ENCODE results near the gene USP37. TPM values are rescaled to one million over a fixed set of nuclear protein-coding genes. Genes with fewer than 3 reads are reported as not detected.
A peak's percentile ranks its signal among the peaks of the same experiment; 100 is the strongest.

The USP37 gene
- total RNA-seq, 3 donors from 2014 or later: 11.5 to 14.3 (median 11.6) TPM

DNA sequence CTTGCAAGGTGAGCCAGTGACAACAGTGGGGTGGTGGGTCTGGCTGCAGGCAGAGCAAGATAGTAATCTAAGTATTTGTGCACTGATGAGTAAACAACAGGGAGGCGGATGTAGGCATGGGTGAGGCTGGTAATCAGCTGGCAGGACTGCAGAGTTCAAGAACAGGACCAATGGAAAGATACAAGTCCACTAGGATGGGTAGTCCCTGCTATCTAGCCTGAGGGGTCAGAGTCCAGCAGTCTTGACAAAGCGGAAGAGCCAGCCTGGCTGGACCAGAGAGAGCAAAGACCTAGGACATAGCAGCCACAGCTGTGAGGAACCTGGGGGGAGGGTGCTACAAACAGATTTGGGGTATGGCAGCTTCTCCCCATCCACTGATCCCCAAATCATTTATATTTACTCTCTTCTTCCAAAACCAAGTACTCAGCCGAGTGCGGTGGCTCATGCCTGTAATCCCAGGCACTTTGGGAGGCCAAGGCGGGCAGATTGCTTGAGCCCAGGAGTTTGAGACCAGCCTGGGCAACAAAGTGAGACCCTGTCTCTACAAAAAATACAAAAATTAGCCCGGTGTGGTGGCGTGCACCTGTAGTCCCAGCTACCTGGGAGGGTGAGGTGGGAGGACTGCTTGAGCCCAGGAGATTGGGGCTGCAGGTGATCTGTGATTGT lies 123.3 kb downstream of the USP37 start:
- Histone ChIP-seq H3K4me1 (ENCODE audit: low read depth) (peaks cover 23% of the 10 kb centered on the region), H3K36me3 (ENCODE audit: low read depth) (no peaks in the 10 kb centered on the region), H3K9me3 (no peaks in the 10 kb centered on the region), H3K4me3 (no peak overlapping the region)
- ATAC-seq: peak; percentile 96
- DNase-seq: peak in 2 of 3 donors; percentile 64 to 79
- TF ChIP-seq, protein P1, sequence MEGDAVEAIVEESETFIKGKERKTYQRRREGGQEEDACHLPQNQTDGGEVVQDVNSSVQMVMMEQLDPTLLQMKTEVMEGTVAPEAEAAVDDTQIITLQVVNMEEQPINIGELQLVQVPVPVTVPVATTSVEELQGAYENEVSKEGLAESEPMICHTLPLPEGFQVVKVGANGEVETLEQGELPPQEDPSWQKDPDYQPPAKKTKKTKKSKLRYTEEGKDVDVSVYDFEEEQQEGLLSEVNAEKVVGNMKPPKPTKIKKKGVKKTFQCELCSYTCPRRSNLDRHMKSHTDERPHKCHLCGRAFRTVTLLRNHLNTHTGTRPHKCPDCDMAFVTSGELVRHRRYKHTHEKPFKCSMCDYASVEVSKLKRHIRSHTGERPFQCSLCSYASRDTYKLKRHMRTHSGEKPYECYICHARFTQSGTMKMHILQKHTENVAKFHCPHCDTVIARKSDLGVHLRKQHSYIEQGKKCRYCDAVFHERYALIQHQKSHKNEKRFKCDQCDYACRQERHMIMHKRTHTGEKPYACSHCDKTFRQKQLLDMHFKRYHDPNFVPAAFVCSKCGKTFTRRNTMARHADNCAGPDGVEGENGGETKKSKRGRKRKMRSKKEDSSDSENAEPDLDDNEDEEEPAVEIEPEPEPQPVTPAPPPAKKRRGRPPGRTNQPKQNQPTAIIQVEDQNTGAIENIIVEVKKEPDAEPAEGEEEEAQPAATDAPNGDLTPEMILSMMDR (IDR thresholded peaks at IDR 0.05): no peak
- intact Hi-C loops (cut with DNase I, micrococcal nuclease): no loop called here

GRCh38 chr2:218438596-218438995 lies 129.6 kb downstream of the USP37 start:
- ATAC-seq: peak; percentile 28
- no peaks in the 10 kb centered on the region for H3K4me1 ChIP-seq (ENCODE audit: low read depth)
- peaks cover 9% of the 10 kb centered on the region for H3K36me3 ChIP-seq (ENCODE audit: low read depth)
- TF ChIP-seq, protein P1 (IDR thresholded peaks at IDR 0.05): no peak
- intact Hi-C loops (cut with DNase I, micrococcal nuclease): no loop called here
- no peak overlapping the region for H3K4me3 ChIP-seq
- DNase-seq: peak in 2 of 3 donors; percentile 37 to 41
- no peaks in the 10 kb centered on the region for H3K9me3 ChIP-seq

GRCh38 chr2:218437969-218438368 lies 130.2 kb downstream of the USP37 start:
- Histone ChIP-seq H3K9me3 (no peaks in the 10 kb centered on the region), H3K36me3 (ENCODE audit: low read depth) (peaks cover 9% of the 10 kb centered on the region), H3K4me1 (ENCODE audit: low read depth) (no peaks in the 10 kb centered on the region), H3K4me3 (no peak overlapping the region)
- ATAC-seq (no peak), DNase-seq (peak in 1 of 3 donors; percentile 8)
- intact Hi-C loops (cut with DNase I, micrococcal nuclease): no loop called here
- TF ChIP-seq, protein P1 (IDR thresholded peaks at IDR 0.05): no peak

DNA sequence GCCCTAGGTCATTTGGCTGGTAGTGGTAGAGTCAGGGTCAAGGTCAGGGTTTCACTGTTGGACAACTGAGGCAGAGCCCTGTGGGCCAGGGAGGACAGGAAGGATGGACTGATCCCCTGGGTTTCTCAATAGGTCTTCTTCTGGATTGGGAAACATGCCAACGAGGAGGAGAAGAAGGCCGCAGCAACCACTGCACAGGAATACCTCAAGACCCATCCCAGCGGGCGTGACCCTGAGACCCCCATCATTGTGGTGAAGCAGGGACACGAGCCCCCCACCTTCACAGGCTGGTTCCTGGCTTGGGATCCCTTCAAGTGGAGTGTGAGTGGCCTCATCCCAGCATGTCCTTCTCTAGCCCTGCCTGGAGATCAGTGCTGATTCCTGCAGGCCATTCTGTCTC lies 131.2 kb downstream of the USP37 start:
- Histone ChIP-seq H3K9me3 (no peaks in the 10 kb centered on the region), H3K36me3 (ENCODE audit: low read depth) (peaks cover 9% of the 10 kb centered on the region), H3K4me1 (ENCODE audit: low read depth) (no peaks in the 10 kb centered on the region), H3K4me3 (no peak overlapping the region)
- intact Hi-C loops (cut with DNase I, micrococcal nuclease): no loop called here
- ATAC-seq: no peak
- TF ChIP-seq, protein P1 (IDR thresholded peaks at IDR 0.05): no peak
- peak in 1 of 3 donors; percentile 9 for DNase-seq

DNA sequence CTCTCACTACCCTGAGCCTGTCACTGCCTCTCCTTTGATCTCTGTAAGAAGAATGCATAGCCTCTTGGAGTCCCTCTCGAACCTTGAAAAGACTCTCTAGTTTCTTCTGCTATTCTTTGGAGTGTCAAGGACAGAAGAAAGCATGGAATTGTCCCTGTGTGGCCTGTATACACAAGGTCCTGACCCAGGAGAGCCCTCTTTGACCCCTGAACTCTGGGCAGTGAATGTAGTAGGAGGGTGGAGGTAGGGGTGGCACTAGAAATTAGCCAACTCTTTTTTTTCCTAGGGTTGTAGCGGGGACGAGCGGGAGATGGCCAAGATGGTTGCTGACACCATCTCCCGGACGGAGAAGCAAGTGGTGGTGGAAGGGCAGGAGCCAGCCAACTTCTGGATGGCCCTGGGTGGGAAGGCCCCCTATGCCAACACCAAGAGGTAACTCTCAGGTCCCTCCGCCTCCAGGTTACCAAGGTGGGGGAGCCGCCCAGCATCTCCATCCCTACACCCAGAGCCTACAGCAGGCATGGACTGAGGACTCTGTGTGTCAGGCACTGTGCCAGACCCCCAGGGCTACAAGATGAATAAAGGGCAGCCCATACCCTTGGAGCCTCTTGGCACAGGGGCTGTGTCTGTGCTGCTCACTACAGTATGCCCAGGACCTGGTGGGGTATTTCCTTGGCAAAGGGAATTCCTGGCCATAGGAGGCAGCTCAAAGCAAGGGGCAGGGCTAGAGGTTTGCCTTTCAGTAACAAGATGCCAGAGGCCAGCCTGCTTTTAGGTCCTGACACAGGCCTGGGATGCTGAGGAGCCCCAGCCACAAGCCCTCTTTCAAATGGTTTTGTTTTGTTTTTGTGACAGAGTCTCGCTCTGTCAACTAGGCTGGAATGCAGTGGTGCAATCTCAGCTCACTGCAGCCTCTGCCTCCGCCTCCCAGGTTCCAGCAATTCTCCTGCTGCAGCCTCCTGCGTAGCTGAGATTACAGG lies 132.9 kb downstream of the USP37 start:
- no peaks in the 10 kb centered on the region for H3K9me3 ChIP-seq
- intact Hi-C loops (cut with DNase I, micrococcal nuclease): no loop called here
- peaks cover 9% of the 10 kb centered on the region for H3K36me3 ChIP-seq (ENCODE audit: low read depth)
- DNase-seq (peak in 1 of 3 donors; percentile 15), ATAC-seq (no peak)
- no peak overlapping the region for H3K4me3 ChIP-seq
- TF ChIP-seq, protein P1 (IDR thresholded peaks at IDR 0.05): no peak
- no peaks in the 10 kb centered on the region for H3K4me1 ChIP-seq (ENCODE audit: low read depth)
